ENCODE results near the gene SCYL3. TPM values are rescaled to one million over a fixed set of nuclear protein-coding genes. Genes with fewer than 3 reads are reported as not detected.

Gene SCYL3
- total and polyA plus RNA-seq, 2 of the 13 experiments (the other 11 are each of a cell fraction or from before 2014, with no cell fraction given), result 3.3 to 4.9 TPM

- Histone ChIP-seq H3K27ac (ENCODE audit: extremely low read length, insufficient read depth, low read length) (no peak overlapping the region), H3K4me3 (replicated peaks in 1 of 3; ENCODE audit: insufficient read depth in 1 of 3, low read depth in 2 of 3, low read length in 3 of 3) (no peak overlapping the region), H3K27me3 (ENCODE audit: control insufficient read depth in 1 of 2, insufficient read depth in 2 of 2, low read length in 2 of 2) (no peaks in the 10 kb centered on the region), H4K20me1 (ENCODE audit: insufficient read depth, low read length) (no peaks in the 10 kb centered on the region), H3K4me1 (ENCODE audit: insufficient read depth, low read length) (peaks cover 11% of the 10 kb centered on the region), H3K36me3 (replicated peaks in 1 of 2; ENCODE audit: control insufficient read depth in 1 of 2, insufficient read depth in 2 of 2, low read length in 2 of 2) (peaks cover 16 to 68% of the 10 kb centered on the region in 2 experiments), H3K79me2 (ENCODE audit: insufficient read depth, low read length) (no peaks in the 10 kb centered on the region), H3K9ac (ENCODE audit: insufficient read depth, low read depth, low read length) (no peak overlapping the region), H3K9me3 (ENCODE audit: low read length) (peaks cover 8% of the 10 kb centered on the region; the same call in 1 of the 2 replicates), H3K4me2 (ENCODE audit: low read depth, low read length) (no peak overlapping the region), H2AFZ (ENCODE audit: low read length) (no peak overlapping the region)
- FAIRE-seq (no peak), DNase-seq (ENCODE audit: low spot score) (no peak), ATAC-seq (no peak)
- TF ChIP-seq, protein P1, sequence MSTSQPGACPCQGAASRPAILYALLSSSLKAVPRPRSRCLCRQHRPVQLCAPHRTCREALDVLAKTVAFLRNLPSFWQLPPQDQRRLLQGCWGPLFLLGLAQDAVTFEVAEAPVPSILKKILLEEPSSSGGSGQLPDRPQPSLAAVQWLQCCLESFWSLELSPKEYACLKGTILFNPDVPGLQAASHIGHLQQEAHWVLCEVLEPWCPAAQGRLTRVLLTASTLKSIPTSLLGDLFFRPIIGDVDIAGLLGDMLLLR (CRISPR knock-in tag; IDR thresholded peaks at IDR 0.05), result no peak
- TF ChIP-seq ZMYM3 (CRISPR knock-in tag; IDR thresholded peaks at IDR 0.05), result no peak
- TF ChIP-seq ZNF605 (CRISPR knock-in tag; IDR thresholded peaks at IDR 0.05), result no peak
- no peak for TF ChIP-seq ZNF646 (CRISPR knock-in tag; IDR thresholded peaks at IDR 0.05)
- TF ChIP-seq, protein P2, sequence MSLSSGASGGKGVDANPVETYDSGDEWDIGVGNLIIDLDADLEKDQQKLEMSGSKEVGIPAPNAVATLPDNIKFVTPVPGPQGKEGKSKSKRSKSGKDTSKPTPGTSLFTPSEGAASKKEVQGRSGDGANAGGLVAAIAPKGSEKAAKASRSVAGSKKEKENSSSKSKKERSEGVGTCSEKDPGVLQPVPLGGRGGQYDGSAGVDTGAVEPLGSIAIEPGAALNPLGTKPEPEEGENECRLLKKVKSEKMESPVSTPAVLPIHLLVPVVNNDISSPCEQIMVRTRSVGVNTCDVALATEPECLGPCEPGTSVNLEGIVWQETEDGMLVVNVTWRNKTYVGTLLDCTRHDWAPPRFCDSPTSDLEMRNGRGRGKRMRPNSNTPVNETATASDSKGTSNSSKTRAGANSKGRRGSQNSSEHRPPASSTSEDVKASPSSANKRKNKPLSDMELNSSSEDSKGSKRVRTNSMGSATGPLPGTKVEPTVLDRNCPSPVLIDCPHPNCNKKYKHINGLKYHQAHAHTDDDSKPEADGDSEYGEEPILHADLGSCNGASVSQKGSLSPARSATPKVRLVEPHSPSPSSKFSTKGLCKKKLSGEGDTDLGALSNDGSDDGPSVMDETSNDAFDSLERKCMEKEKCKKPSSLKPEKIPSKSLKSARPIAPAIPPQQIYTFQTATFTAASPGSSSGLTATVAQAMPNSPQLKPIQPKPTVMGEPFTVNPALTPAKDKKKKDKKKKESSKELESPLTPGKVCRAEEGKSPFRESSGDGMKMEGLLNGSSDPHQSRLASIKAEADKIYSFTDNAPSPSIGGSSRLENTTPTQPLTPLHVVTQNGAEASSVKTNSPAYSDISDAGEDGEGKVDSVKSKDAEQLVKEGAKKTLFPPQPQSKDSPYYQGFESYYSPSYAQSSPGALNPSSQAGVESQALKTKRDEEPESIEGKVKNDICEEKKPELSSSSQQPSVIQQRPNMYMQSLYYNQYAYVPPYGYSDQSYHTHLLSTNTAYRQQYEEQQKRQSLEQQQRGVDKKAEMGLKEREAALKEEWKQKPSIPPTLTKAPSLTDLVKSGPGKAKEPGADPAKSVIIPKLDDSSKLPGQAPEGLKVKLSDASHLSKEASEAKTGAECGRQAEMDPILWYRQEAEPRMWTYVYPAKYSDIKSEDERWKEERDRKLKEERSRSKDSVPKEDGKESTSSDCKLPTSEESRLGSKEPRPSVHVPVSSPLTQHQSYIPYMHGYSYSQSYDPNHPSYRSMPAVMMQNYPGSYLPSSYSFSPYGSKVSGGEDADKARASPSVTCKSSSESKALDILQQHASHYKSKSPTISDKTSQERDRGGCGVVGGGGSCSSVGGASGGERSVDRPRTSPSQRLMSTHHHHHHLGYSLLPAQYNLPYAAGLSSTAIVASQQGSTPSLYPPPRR (CRISPR knock-in tag; IDR thresholded peaks at IDR 0.05; ENCODE audit: borderline replicate concordance), result no peak
- BruUV-seq (replicated peaks), result no TSS peak
- in situ Hi-C loops (cut with HindIII; ENCODE audit: extremely low pct_ligation_motif_present, low pct_unique_long_range_greater_than_20kb) (no loop called here), intact Hi-C loops (cut with micrococcal nuclease; ENCODE audit: unreplicated experiment) (no loop called here)
- WGBS (ENCODE audit: low lambda C conversion rate), result 94% methylated on average over 3 of the region's 3 CpGs
- ChIA-PET POLR2A (no interaction called here), CTCF (ENCODE audit: low intra/inter-chr PET ratio, low total read pairs) (no interaction called here)
Observed at GRCh38 chr1:169873582-169874199, 20.0 kb downstream of the SCYL3 start.

Measured in HepG2 (cell line).